BJ (cell line): ENCODE results near the gene FDXR. TPM values are rescaled to one million over a fixed set of nuclear protein-coding genes. Genes with fewer than 3 reads are reported as not detected.

Experiments
- CTCF ChIA-PET: fragments of 350-600 bp; formaldehyde crosslinking; extraction: SDS; loops from one replicate; lab custom pipeline; 2021; ENCODE audit warnings: antibody characterized with exemption, inconsistent platforms; lab: Yijun Ruan, JAX
- POLR2A ChIA-PET: fragments of 300-600 bp; sonication (Branson Sonifier 250); formaldehyde crosslinking; extraction: SDS; loops from one replicate; lab custom pipeline; 2021; ENCODE audit warnings: antibody characterized with exemption; lab: Charles Lee
- DNase-seq: peaks from one replicate; pipeline ENCODE4 v3.0.0-alpha.2; 2011; ENCODE audit warnings: low read depth
- H3K27me3 ChIP-seq: 2 replicates; pipeline ENCODE4 v1.6.0; 2011; ENCODE audit warnings: low read length; ENCODE audit not compliant: control insufficient read depth, insufficient read depth
- H3K36me3 ChIP-seq: 2 replicates; pipeline ENCODE4 v1.5.1; 2011; ENCODE audit warnings: low read length; ENCODE audit not compliant: control insufficient read depth, insufficient read depth
- H3K4me3 ChIP-seq: 2 replicates; pipeline ENCODE4 v1.5.1; 2011; ENCODE audit warnings: low read depth, mild to moderate bottlenecking, control low read depth, low read length
- polyA plus RNA-seq: library from polyadenylated mRNA; depleted of rRNA; stranded (reverse); fragments of >200 nt; gene quantifications from 2 replicates; pipeline ENCODE4 v1.2.3, GENCODE V29; 2011
- TF ChIP-seq, protein P1 (sequence below): IDR thresholded peaks from 2 replicates; pipeline ENCODE4 v1.5.1; 2011; ENCODE audit warnings: low read depth, mild to moderate bottlenecking, control low read depth, inconsistent platforms, low read length, moderate library complexity; ENCODE audit not compliant: insufficient read depth

Gene FDXR
- polyA plus RNA-seq, 1 experiment = 38.0 TPM

GRCh38 chr17:74874615-74875037, 1.8 kb upstream of the FDXR start:
- CTCF ChIA-PET = interaction anchor here (0.7 to 1.7 kb wide), 3 partner anchors 13 to 87 kb away, joined by 3 to 4 read pairs (median 4); no protein-coding TSS in a partner anchor
- TF ChIP-seq, protein P1, sequence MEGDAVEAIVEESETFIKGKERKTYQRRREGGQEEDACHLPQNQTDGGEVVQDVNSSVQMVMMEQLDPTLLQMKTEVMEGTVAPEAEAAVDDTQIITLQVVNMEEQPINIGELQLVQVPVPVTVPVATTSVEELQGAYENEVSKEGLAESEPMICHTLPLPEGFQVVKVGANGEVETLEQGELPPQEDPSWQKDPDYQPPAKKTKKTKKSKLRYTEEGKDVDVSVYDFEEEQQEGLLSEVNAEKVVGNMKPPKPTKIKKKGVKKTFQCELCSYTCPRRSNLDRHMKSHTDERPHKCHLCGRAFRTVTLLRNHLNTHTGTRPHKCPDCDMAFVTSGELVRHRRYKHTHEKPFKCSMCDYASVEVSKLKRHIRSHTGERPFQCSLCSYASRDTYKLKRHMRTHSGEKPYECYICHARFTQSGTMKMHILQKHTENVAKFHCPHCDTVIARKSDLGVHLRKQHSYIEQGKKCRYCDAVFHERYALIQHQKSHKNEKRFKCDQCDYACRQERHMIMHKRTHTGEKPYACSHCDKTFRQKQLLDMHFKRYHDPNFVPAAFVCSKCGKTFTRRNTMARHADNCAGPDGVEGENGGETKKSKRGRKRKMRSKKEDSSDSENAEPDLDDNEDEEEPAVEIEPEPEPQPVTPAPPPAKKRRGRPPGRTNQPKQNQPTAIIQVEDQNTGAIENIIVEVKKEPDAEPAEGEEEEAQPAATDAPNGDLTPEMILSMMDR = no peak
- POLR2A ChIA-PET = no interaction called here
- Histone ChIP-seq H3K4me3 (no peak overlapping the region), H3K27me3 (peaks cover 9% of the 10 kb centered on the region), H3K36me3 (peaks cover 2% of the 10 kb centered on the region; the same call in 1 of the 2 replicates)
- DNase-seq = no peak

DNA sequence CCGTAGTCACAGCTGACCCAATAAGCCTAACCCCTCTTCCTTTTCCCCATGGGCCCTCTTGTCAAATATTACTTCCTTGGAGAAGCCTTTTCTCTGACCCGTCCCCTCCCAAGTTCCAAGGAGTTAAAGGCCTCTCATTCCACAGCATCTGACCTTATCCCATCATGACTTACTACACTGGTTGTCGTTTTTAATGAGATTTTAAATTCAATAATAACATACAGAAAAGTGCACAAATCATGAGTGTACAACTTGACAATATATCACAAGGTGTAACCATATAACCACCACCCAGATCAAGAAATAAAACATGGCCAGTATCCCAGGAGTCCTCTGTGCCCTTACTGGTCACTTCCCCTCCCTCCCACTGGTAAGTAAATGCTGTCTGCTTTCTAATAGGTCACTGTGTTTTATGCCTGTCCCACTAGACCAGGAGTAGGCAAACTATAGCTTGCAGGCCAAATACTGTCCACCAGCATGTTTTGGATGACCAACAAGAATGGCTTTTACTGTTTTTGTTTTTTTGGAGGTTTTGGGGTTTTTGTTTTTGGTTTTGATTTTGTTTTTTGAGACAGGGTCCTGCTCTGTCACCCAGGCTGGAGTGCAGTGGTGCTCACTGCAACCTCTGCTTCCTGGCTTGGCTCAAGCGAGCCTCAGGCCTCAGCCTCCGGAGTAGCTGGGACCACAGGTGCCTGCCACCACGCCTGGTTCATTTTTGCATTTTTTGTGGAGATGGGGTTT, 1.2 kb upstream of the FDXR start:
- TF ChIP-seq, protein P1 = no peak
- peak overlapping the region; percentile 56 for H3K4me3 ChIP-seq
- peaks cover 9% of the 10 kb centered on the region for H3K27me3 ChIP-seq
- DNase-seq = no peak
- ChIA-PET CTCF (interaction anchor here (0.7 to 1.7 kb wide), 7 partner anchors 14 to 240 kb away, joined by 3 to 7 read pairs (median 3); no protein-coding TSS in a partner anchor), POLR2A (no interaction called here)
- peaks cover 2% of the 10 kb centered on the region; the same call in 1 of the 2 replicates for H3K36me3 ChIP-seq

- Histone ChIP-seq H3K36me3 (peaks cover 2% of the 10 kb centered on the region; the same call in 1 of the 2 replicates), H3K27me3 (peaks cover 3% of the 10 kb centered on the region), H3K4me3 (peak overlapping the region; percentile 83)
- CTCF ChIA-PET = interaction anchor here (0.9 to 1.3 kb wide), 6 partner anchors 11 to 241 kb away, joined by 3 to 8 read pairs (median 3); no protein-coding TSS in a partner anchor
- POLR2A ChIA-PET = interaction anchor here (0.7 kb wide), 1 partner anchor 19 kb away, joined by 20 read pairs; no protein-coding TSS in a partner anchor
- TF ChIP-seq, protein P1 = no peak
- DNase-seq = peak; percentile 99
These were observed 461 bp upstream of the FDXR start for GRCh38 chr17:74873037-74873873.

- DNase-seq = no peak
- H3K36me3 ChIP-seq = peaks cover 7% of the 10 kb centered on the region
- POLR2A ChIA-PET = interaction anchor here (0.7 kb wide), 1 partner anchor 76 kb away, joined by 3 read pairs; no protein-coding TSS in a partner anchor
- CTCF ChIA-PET = interaction anchor here (0.7 to 17.3 kb wide), 4 partner anchors 9 to 110 kb away, joined by 3 to 297 read pairs (median 10); no protein-coding TSS in a partner anchor
- no peaks in the 10 kb centered on the region for H3K27me3 ChIP-seq
- H3K4me3 ChIP-seq = peak overlapping the region; percentile 83
- TF ChIP-seq, protein P1 = no peak
These were observed 1.3 kb downstream of the FDXR start for GRCh38 chr17:74871356-74872076.
